HL-60 (cell line): Measurements from ENCODE around the gene NFAT5.

Experiments used
- SPI1 ChIP-seq: IDR thresholded peaks from 2 replicates; pipeline ENCODE4 v1.6.1; 2012; ENCODE audit warnings: low read depth, mild to moderate bottlenecking, borderline replicate concordance
- TF ChIP-seq, protein P1 (sequence below): IDR thresholded peaks from one replicate; pipeline ENCODE4 v1.5.1; 2011; ENCODE audit warnings: low read length, control low read depth, inconsistent platforms; ENCODE audit not compliant: insufficient read depth

DNA sequence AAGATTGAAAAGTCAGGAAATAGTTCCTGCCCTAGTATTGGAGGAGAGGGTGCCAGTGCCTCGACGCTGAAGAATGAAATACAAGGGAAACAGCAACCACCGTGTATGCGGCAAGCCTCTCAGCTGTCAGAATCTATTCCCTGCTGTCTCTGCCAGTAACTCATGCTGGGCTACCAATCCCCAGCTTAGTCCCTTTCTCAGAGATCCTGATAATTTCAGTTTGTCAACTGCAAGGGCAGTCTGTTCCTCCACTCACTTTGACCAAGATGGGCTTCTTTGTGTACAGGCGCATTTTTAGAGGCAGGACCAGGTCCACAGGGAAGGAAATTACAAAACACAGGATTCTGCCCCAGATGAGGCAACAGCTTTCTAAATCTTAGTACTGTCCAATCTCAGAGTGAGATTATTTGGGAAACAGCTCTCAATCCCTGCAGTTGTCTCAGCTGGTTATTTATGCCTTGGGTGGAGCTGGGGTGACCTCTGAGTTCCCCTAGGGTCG is 159.3 kb downstream of the NFAT5 start:
- TF ChIP-seq, protein P1, sequence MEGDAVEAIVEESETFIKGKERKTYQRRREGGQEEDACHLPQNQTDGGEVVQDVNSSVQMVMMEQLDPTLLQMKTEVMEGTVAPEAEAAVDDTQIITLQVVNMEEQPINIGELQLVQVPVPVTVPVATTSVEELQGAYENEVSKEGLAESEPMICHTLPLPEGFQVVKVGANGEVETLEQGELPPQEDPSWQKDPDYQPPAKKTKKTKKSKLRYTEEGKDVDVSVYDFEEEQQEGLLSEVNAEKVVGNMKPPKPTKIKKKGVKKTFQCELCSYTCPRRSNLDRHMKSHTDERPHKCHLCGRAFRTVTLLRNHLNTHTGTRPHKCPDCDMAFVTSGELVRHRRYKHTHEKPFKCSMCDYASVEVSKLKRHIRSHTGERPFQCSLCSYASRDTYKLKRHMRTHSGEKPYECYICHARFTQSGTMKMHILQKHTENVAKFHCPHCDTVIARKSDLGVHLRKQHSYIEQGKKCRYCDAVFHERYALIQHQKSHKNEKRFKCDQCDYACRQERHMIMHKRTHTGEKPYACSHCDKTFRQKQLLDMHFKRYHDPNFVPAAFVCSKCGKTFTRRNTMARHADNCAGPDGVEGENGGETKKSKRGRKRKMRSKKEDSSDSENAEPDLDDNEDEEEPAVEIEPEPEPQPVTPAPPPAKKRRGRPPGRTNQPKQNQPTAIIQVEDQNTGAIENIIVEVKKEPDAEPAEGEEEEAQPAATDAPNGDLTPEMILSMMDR = no peak
- no peak for TF ChIP-seq SPI1
